Liver (tissue), 3 donors: ENCODE measurements around the gene HUNK.

ENCODE experiments used
- JUND ChIP-seq, 2 donors: IDR thresholded peaks; 2 replicates each; pipeline ENCODE4 v1.6.1; 2016; ENCODE audit warnings: antibody characterized with exemption in 2 of 2
- NR2F2 ChIP-seq: IDR thresholded peaks from 2 replicates; pipeline ENCODE4 v1.6.1; 2016; ENCODE audit warnings: antibody characterized with exemption
- RAD21 ChIP-seq, 2 donors: IDR thresholded peaks; 2 replicates each; pipeline ENCODE4 v1.6.1; 2016; ENCODE audit warnings: antibody characterized with exemption in 2 of 2, mild to moderate bottlenecking in 2 of 2
- SP1 ChIP-seq: IDR thresholded peaks from 2 replicates; pipeline ENCODE4 v1.6.1; 2018; ENCODE audit warnings: antibody characterized with exemption, mild to moderate bottlenecking
- YY1 ChIP-seq: IDR thresholded peaks from 2 replicates; pipeline ENCODE4 v1.6.1; 2016; ENCODE audit warnings: antibody characterized with exemption, mild to moderate bottlenecking
- TF ChIP-seq, protein P1 (sequence below): fragments of 150-350 bp; IDR thresholded peaks from 2 replicates; pipeline ENCODE4 v1.5.1; 2017; ENCODE audit warnings: improper control_type of control experiment, low read depth, low read length; ENCODE audit not compliant: missing input control
- TF ChIP-seq, protein P2 (sequence below): IDR thresholded peaks from 2 replicates; pipeline ENCODE4 v1.6.1; 2016; ENCODE audit warnings: antibody characterized with exemption
- TF ChIP-seq, protein P3 (sequence below): IDR thresholded peaks from 2 replicates; pipeline ENCODE4 v1.6.1; 2016; ENCODE audit warnings: antibody characterized with exemption
- TF ChIP-seq, protein P4 (sequence below): IDR thresholded peaks from 2 replicates; pipeline ENCODE4 v1.6.1; 2016; ENCODE audit warnings: antibody characterized with exemption, mild to moderate bottlenecking
- donor health status: healthy.
- donor health status: healthy.

DNA sequence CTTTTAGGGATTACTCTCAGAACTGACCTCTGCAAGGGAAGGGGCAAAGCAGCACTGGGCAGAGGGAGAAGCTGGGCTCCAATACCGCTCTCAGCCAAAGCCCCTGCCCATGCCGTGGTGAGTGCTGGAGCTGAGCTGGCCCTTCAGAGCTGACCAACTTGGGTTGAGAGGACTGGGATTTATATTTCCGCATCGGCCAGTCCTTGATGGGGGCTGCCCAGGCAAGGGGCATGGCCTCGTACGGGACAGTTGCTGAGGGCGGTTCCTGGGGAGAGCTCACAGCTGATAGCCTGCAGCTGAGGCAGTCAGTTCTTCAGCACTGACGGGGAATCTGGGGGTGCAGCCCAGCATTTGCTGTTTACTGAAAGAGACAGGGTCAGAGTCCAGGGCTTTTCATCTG, 8.0 kb downstream of the HUNK start:
- TF ChIP-seq, protein P1, sequence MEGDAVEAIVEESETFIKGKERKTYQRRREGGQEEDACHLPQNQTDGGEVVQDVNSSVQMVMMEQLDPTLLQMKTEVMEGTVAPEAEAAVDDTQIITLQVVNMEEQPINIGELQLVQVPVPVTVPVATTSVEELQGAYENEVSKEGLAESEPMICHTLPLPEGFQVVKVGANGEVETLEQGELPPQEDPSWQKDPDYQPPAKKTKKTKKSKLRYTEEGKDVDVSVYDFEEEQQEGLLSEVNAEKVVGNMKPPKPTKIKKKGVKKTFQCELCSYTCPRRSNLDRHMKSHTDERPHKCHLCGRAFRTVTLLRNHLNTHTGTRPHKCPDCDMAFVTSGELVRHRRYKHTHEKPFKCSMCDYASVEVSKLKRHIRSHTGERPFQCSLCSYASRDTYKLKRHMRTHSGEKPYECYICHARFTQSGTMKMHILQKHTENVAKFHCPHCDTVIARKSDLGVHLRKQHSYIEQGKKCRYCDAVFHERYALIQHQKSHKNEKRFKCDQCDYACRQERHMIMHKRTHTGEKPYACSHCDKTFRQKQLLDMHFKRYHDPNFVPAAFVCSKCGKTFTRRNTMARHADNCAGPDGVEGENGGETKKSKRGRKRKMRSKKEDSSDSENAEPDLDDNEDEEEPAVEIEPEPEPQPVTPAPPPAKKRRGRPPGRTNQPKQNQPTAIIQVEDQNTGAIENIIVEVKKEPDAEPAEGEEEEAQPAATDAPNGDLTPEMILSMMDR, result no peak
- TF ChIP-seq, protein P2, sequence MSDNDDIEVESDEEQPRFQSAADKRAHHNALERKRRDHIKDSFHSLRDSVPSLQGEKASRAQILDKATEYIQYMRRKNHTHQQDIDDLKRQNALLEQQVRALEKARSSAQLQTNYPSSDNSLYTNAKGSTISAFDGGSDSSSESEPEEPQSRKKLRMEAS, result no peak
- TF ChIP-seq, protein P3, sequence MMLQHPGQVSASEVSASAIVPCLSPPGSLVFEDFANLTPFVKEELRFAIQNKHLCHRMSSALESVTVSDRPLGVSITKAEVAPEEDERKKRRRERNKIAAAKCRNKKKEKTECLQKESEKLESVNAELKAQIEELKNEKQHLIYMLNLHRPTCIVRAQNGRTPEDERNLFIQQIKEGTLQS, result no peak
- TF ChIP-seq SP1 (no peak), YY1 (no peak), RAD21 (IDR thresholded peaks at IDR 0.05) (no peak), JUND (IDR thresholded peaks at IDR 0.05) (no peak), NR2F2 (no peak)
- TF ChIP-seq, protein P4, sequence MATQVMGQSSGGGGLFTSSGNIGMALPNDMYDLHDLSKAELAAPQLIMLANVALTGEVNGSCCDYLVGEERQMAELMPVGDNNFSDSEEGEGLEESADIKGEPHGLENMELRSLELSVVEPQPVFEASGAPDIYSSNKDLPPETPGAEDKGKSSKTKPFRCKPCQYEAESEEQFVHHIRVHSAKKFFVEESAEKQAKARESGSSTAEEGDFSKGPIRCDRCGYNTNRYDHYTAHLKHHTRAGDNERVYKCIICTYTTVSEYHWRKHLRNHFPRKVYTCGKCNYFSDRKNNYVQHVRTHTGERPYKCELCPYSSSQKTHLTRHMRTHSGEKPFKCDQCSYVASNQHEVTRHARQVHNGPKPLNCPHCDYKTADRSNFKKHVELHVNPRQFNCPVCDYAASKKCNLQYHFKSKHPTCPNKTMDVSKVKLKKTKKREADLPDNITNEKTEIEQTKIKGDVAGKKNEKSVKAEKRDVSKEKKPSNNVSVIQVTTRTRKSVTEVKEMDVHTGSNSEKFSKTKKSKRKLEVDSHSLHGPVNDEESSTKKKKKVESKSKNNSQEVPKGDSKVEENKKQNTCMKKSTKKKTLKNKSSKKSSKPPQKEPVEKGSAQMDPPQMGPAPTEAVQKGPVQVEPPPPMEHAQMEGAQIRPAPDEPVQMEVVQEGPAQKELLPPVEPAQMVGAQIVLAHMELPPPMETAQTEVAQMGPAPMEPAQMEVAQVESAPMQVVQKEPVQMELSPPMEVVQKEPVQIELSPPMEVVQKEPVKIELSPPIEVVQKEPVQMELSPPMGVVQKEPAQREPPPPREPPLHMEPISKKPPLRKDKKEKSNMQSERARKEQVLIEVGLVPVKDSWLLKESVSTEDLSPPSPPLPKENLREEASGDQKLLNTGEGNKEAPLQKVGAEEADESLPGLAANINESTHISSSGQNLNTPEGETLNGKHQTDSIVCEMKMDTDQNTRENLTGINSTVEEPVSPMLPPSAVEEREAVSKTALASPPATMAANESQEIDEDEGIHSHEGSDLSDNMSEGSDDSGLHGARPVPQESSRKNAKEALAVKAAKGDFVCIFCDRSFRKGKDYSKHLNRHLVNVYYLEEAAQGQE, result no peak
